ENCODE results near the gene B4GALT4. TPM values are rescaled to one million over a fixed set of nuclear protein-coding genes. Genes with fewer than 3 reads are reported as not detected.
A peak's percentile ranks its signal among the peaks of the same experiment; 100 is the strongest.

Gene B4GALT4
- total and polyA plus RNA-seq, 2 donors (not counting 3 experiments of a cell fraction or from before 2014, with no cell fraction given): 3.7 to 7.1 TPM

GRCh38 chr3:119257654-119258410 is 17.2 kb upstream of the B4GALT4 start:
- Histone ChIP-seq H3K79me2 (ENCODE audit: control insufficient read depth, insufficient read depth, low read length) (no peaks in the 10 kb centered on the region), H3K4me3 (replicated peaks in 1 of 3; ENCODE audit: insufficient read depth in 1 of 3, low read depth in 1 of 3, low read length in 3 of 3) (no peak overlapping the region), H2AFZ (ENCODE audit: low read depth, low read length) (peak overlapping the region; percentile 47), H3K9me1 (replicated peaks; ENCODE audit: control insufficient read depth, extremely low read depth, insufficient read depth, low read length) (no peaks in the 10 kb centered on the region), H3K4me2 (ENCODE audit: insufficient read depth, low read length) (no peak overlapping the region), H3K36me3 (ENCODE audit: control insufficient read depth in 2 of 2, extremely low read depth in 1 of 2, insufficient read depth in 2 of 2, low read length in 2 of 2) (no peaks in the 10 kb centered on the region), H3K27ac (ENCODE audit: insufficient read depth, low read depth, low read length) (no peak overlapping the region), H4K20me1 (replicated peaks; ENCODE audit: control insufficient read depth, extremely low read depth, insufficient read depth, low read length) (no peaks in the 10 kb centered on the region), H3K27me3 (ENCODE audit: control insufficient read depth in 2 of 2, insufficient read depth in 2 of 2, low read length in 2 of 2) (peaks cover 2 to 7% of the 10 kb centered on the region in 2 experiments), H3K9ac (replicated peaks; ENCODE audit: extremely low read depth, insufficient read depth, low read length) (no peak overlapping the region), H3K4me1 (ENCODE audit: control insufficient read depth, extremely low read depth, insufficient read depth, low read length) (no peaks in the 10 kb centered on the region), H3K9me3 (replicated peaks; ENCODE audit: control insufficient read depth, insufficient read depth, low read length) (no peaks in the 10 kb centered on the region)
- no peak for FAIRE-seq
- no peak for DNase-seq (ENCODE audit: low read depth, low spot score)
- intact Hi-C loops (cut with micrococcal nuclease): no loop called here
- ChIA-PET POLR2A (interaction anchor here (1.2 kb wide), 1 partner anchor 17 kb away, joined by 4 read pairs; the partner anchor contains the start of gene B4GALT4), CTCF (interaction anchor here (0.9 to 2.9 kb wide), 4 partner anchors 14 to 95 kb away, joined by 3 to 10 read pairs (median 6); partner anchors contain the start of gene B4GALT4)
- TF ChIP-seq MAX (IDR thresholded peaks at IDR 0.05; ENCODE audit: insufficient read depth, insufficient read length) (no peak), MYC (IDR thresholded peaks at IDR 0.05; ENCODE audit: low read depth, low read length) (no peak), POLR2AphosphoS5 (IDR thresholded peaks at IDR 0.05; ENCODE audit: insufficient read depth, low read depth, low read length) (no peak), CTCF (IDR thresholded peaks at IDR 0.05; ENCODE audit: extremely low read depth in 1 of 2, insufficient read depth in 1 of 2, low read depth in 1 of 2, low read length in 2 of 2) (no peak), POLR2A (IDR thresholded peaks at IDR 0.05; ENCODE audit: low read depth, low read length) (no peak), EZH2 (IDR thresholded peaks at IDR 0.05; ENCODE audit: borderline replicate concordance, low read depth, low read length, severe bottlenecking) (no peak), GATA2 (IDR thresholded peaks at IDR 0.05; ENCODE audit: insufficient read depth, insufficient read length, low read depth, low read length) (no peak), FOS (IDR thresholded peaks at IDR 0.05; ENCODE audit: borderline replicate concordance, insufficient read depth, low read length) (no peak), JUN (IDR thresholded peaks at IDR 0.05; ENCODE audit: borderline replicate concordance, insufficient read depth, insufficient read length, low read depth) (no peak)
- TSS peak; percentile 45 for BruUV-seq (replicated peaks)
- dilution Hi-C loops (cut with MboI; ENCODE audit: extremely low pct_ligation_motif_present, low sequenced_read_pairs): no loop called here
